IPS-NIHi7 (cell line): ENCODE results near the gene PALMD.

Source experiments
- DNase-seq: peaks from one replicate; pipeline ENCODE4 v3.0.0; 2012; ENCODE audit warnings: mixed read lengths; ENCODE audit errors: extremely low spot score

The PALMD gene

DNA sequence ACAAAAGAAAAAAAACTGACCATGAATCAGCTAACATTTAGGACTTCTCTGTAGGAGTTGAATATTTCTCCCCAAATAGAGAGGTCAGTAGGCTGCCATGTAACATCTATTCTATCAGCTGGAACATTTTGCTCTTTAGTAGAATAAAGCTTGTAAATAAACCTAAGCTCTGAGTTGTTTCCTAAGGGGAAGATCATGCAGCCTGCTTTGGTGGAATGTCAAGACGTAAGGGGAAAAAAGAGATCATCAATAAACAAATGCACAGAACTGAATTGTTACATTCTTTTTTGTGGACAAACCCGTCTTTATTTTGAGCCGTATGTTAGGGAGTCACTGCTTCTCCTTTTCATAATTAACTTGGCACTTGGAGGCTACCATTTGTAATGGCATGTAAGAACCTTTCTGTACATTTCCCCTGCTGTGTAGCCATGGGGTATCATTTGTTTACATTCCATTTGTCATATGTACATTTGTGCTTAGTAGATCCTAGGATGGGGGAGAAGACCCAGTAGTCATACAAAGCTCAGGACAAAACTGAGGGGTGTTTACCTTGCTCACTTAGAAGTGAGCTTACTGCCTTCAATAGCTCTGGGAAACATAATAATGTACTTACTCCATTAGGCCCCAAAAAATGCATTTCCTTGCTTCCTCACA, 10.8 kb upstream of the PALMD start:
- DNase-seq, result no peak

DNA sequence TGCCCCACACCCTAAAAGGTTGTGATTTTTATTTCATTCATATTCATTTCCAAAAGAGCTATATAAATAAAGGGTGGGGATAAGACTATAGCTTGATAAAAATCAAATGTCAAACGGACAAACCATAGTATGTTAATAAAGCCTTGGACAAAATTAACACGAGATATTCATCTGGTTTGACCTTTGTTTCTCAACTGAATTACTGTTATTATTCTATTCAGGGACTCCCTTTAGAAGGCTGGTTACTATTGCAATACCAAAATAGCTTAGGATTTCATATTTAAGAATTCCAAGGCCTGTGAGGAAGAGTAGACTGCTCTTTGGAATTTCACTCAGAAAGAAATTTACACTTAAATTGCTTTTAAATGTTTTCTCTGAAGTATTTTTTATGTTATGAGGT, 10.2 kb upstream of the PALMD start:
- DNase-seq, result no peak

DNA sequence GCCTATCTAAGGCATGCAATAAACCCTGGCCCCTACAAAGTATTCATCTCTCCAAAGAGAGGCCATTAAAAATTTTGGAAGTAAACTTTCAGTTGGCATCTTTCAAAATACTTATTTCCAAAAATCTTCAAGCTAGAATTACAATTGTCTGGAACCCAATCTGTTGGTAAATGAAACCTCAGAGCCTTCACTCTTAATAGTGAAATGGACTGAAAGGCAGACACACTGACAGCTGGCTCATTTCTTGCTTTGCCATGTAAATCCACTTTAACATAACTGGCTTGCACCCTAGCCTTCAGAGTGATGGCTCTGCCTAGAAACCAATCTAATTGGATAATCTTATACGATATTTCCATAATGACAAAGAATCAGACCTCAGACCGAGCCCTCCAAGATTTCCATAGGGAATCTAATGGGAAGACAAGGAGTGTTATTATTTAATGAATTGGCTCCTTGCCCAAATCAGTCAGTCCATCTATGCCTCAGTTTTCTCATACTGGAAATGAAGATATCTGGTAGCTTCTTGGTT, 9.2 kb upstream of the PALMD start:
- no peak for DNase-seq

DNA sequence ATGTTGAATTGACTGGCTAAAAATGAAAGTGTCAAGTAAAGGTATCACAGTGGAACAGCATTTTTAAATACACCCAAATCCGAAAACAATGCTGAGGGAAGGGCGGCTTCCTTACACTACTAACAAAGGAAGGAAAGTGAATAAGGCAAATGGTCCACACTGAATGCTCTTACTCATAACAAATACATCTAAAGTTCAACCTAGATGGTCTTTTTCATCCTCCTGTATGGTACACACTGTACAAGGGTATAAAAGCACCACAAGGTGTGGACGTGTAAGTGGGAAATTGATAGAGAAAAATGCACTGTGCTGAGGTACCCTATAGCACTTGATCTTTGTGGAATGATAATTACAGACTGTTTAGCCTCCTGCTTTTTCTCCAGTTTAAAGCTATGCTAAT, 7.1 kb upstream of the PALMD start:
- DNase-seq, result no peak

DNA sequence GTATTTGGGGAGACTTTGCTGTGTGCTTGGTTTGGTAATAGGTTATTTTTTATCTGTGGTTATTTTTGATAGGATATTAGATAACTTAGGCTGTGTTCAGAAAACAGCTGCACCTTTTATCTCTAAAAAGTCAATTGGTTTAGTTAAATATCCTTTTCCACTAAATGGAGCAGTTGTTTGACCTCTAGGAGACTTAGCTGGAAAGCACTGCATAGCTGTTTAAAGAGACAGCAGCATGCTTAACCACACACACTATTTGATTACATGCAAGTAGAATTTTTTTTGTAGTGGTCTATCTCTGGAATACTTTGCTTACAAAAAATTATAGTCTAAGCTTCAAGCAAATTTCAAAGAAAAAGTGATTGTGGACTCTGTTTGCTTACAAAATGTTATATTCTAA, 6.5 kb upstream of the PALMD start:
- no peak for DNase-seq

DNA sequence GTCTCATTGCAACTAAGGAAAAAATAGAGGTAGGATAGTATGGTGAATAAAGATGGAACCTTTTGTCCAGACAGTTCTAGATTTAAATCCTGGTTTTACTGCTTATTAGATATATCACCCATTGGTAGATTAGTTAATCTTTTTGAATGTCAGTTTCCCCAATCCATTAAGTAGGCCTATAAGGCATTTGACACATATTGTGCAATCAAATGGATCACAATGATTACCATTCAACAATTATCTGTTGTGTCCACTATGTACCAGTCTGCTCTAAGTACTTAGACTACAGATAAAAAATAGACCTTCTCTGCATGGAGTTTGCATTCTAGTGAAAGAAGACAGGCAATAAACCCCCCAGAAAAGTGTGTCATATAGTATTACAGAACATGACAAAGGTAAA, 6.0 kb upstream of the PALMD start:
- DNase-seq, result no peak

DNA sequence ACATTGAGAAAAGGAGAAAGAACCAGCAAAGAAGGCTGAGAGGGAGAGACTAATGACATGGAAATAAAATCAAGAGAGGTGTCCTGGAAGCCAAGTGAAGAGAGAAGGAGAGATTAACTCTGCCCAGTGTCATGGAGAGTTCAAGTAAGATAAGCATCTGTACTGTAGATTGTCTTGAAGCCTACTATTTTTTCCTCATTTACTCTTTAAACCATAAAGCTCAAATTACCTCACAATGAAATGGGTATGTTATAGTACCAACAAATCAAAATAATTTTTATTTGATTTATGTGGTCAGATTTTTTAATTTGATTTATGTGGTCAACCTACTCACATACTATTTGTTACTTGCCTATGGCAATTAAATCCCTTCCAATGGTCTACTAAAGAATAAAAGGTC, 5.2 kb upstream of the PALMD start:
- DNase-seq, result no peak

DNA sequence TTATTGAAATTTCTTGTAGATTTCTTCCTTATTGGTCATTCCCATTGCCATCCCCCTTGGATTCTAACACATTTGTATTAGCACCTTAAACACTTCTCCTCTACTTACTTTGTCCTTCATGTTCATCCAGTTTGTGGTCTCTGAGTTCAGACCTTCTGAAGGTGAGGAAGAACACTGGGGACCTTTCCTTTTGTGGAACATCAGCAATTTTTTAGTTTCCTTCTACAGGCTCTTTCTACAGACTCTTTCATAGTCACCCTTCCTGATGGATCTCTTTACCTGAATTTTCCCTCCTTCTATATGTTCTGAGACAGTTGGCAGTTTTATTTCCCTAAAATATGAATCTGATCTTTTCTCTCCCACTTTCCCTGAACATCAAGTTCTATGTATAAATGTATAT, 4.4 kb upstream of the PALMD start:
- no peak for DNase-seq

DNA sequence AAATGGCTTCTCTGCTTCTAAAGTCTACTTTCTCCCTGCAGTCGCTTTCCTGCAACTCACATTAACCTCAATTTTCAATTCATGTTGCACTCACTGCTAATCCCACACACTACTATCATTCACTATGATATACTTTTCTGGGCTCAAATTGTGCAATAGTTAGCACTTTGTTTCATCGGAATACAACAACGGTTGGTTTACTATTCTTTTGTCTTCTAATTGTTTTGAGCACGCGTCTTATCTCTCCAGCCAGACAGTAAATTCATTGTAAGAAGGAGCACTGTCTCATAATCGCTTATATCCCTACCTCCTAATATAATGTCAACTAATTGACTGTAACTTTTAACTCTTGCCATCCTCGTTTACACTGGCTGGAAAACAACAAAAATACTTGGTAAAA, 3.9 kb upstream of the PALMD start:
- DNase-seq, result no peak

DNA sequence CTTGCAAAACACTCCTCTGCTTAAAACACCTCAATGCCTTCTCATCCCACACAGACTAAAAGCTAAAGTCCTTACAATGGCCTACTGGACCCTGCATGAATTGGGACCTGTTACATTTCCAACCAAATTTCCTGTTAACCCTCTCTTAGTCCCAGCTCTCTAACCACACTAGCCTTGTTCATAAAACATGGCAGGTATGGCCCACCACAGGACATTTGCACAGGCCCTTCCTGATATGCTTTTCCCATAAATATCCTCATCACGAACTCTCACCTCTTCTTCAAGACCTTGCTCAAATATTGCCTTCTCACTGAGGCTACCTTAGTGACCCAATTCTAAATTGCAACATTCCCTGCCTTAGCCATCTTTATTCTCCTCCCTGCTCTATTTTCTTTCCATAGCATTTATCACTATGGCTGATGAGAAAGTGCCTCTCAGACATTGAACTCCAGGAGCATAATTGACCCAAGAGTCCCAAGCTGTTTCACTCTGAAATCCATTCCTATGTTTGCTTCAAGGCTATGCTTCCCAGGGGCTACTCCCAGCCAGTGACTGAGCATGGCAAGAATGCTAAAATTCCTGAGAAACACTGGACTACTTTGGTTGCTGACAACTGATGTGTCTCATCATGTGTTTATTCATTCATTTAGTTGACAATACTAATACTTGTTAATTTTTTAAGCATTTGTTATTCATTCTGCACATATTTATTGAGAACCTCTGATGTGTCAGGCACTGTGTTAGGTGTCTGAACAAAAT, 2.7 kb upstream of the PALMD start:
- DNase-seq, result no peak

DNA sequence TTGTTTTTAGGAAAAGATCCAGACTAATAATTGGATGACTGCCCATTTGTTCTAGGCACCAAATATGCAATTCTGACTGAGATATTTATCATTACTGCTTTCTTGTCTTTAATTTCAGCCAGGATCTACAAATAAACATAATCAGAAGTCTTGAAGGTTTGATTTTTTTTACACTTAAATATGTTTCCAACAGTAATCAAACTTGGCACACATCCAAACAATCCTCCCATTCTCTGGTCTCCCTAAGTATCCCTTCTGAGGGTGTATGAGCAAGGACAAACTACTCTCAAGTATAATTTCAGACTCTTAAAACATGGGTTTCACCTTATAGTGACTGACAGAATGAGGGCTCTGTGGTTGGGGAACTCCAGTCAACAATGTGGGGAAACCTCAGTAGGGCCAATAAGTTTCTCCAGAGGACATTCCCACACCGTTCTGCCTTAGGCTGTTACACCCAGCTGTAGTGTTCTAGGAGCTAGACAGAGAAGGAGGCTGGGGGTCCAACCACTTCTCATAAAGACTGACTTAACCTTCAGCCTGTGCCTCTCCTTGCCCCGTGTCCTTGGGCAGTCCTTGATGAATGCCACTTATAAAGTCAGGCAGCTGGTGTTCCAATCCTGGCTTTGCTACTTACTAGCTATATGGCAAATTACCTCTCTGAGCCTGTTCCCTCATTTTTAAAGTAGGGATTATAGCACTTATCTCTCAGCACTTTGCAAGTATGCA, 1.5 kb upstream of the PALMD start:
- no peak for DNase-seq

DNA sequence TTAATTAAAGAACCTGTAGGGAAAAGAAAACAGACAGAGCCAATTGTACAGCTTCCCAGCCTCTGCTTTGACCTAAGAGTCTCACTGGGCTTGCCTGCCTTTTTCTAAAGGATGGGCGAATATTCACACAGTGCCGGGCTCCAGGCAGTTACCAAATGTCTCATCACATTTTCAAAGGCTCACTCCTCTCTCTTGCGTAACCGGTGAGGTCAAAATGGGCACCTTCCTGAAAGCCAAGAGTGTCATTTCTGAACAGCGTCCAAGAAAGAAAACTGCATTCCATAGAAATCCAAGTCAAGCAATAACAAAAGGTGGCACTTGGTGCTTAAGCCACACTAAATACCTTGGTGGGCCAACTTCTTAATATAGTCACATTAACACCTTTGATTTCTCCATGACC, 710 bp upstream of the PALMD start:
- no peak for DNase-seq

DNA sequence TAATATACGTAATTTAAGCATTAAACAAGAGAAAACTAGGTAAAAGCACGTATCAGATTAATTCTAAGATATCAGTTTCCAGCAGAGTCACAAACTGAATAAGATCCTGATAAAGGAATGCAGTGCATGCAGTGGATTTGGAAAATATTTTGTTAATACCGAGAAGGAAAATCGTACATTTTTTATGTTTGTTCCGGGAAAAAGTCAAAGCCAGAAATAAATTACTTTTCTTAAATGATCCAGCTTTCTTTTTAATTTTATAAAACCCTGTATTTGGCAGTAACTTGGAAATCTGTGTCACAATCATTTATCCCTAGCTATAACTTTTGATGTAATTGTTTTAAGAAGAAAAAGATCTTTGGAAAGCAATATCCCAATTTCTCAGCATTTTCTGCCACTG, 955 bp downstream of the PALMD start:
- no peak for DNase-seq

DNA sequence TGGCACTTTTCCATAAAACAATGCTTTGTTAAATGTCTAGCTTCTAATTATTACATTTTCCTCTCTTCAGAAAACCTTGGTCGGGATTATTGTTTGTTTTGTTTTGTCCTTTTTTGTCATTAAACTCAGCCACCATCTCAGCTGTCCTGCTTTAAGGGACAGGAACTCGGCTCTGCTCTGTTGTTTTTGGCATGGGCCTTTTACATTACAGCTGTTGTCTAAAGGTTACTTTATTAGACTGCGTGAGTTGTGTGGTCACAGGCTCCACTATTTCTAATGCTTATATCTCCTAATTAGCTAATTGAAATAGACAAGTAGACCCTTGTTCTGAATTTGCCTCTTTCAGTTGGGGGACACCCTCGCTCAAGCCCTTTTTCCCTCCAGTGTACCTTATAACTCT, 1.6 kb downstream of the PALMD start:
- no peak for DNase-seq

DNA sequence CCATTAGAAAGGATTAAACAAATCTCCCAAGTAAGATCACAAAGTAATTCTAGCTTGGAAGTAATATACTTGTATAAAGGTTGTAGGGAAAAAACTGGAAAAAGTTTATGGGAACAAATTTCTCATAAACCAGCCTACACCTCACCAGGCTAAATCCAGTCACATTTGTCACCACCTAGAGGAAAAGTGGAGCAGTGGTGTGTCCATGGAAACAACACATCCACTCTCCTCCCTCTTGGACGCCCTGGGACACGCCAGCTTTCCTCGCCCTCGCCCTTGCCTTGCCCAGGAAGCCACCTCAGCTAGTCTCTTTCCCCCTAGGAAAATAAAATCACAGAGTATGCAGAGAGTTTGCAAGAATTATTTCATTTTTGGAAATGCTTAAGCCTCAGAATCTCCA, 2.2 kb downstream of the PALMD start:
- DNase-seq, result peak; percentile 45

DNA sequence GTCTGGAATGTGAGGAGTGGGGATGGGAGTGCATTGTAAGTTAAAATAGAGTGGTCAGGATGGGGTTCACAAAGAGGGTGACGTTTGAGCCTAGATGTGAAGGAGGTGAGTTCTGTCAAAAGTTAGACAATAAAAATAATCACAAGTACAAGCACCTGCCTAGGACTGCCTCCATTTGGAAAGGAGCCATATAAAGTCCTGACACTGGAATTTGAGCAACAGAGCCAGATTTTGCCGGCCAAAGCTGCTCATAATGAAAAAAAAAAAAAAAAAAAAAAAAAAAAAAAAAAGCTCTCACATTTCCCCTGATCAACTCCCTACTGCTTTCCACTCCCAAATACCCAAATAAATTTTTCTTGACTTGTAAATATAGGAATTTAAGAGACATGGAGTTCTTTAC, 4.1 kb downstream of the PALMD start:
- DNase-seq, result no peak

DNA sequence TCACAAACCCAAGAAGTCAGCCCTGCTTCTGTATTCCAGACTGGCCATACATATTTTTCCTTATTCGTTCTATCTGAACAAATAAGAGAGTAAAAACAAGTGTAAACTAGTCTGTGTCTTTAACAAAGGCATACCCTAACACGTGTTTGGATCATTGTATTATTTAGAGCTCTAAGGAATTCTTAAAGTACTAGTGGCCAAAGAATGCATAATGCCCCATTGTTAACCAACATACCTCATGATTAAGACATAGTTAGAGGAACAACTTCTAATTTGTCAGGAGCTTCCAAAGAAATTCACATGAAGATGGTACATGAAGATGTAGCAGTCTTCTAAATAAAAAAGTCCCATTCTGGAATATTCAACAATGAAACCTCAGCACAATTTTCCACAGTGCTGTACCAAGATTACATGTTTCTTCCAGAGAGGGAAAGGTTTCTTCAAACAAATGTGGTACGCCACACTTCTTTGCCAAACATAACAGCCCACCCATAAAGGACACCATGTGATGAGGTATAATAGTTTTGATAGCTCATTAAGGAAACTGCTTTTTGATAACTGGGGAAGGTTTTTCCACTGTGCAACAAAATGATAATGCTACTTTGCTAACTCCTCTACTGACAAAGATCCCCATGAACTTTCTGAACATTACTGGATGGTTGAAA, 5.0 kb downstream of the PALMD start:
- DNase-seq, result no peak

DNA sequence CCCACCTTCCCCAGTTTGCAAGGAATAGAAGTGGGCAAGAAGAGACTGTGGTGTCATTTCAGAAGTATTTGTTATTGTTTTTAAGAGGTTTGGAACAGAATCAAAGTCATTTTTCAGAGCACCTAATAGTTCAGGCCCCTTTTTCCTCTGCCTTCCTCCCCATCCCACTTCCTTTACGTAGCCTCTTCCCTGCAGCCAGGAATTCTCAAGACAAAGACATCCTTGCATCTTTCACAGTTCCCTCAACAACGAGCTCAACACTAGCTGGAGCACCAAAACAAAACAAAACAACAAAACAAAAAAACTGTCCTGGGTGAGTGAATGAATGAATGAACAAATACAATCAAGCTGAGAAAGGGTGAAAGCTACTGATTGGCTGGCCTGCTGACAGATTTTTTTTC, 7.0 kb downstream of the PALMD start:
- no peak for DNase-seq

DNA sequence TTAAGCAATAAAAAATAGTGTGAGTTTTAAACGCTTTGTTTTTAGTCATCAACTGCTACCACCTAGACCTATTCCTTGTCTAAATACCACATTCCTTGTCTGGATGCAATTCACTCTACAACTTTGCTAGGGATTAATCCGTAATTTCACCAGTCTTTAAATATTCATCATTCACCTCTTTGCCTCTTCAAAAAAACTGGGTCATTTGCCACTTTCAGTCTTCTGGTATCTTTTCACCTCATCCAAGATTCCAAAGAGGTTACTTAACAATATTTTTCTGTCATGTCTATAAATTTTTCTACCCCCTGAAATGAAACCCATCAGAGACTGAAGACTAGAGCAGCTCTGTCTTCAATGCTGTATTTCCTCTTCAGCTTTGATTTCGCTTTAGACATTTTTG, 9.5 kb downstream of the PALMD start:
- DNase-seq, result no peak

DNA sequence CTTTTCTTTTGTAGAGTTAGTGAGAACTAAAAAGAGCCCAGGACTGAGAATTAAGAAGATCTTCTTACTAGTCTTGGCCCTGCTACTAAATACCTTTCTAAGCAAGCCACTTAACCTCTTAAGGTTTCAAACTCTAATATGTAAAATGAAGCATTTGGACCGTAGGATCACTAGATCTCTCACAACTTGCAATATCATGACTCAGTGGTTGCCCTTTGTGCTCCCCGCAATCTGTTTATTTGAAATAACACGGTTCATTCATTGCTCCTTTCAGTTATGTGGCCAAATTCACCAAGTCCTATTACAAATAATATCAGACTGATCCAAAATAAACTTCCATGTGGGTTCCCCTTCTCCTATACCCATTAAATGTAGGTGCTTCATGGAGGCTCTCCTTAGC, 10.8 kb downstream of the PALMD start:
- no peak for DNase-seq

DNA sequence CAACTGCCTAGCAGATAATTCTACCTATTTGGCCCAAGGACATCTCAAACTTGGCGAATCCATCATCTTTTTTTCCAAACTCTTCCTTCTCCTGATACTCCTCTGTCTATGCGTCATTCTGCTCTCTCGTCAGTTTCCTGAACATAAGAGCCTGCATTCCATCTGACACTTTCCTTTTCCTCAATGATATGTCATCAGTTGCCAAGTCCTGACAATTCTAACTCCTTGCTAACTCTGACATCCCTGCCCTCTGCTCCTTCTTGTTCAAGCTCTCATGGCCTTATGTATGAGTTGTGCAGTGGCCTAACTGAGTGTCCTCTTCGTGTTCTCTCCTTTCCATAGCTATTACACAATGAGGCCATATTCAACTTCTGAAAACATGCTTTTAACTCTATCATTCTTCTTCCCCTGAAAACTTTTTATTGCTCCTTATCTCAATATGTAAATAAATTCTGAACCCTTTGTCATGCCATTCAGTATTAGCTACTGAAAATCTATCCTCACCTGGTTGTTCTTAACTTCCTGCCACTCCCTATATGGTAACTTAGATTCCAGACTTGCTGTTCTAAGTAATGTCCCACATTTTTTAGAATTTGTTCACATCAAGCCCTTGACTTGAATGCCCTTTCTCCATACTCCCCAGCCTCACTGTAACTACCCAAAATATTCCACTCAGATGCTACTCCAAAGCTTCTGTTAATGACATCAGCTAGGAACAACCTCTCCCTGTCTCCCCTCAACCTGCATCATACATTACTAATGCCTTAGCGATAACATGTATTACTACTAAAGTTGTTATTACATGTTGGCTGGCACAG, 11.5 kb downstream of the PALMD start:
- DNase-seq, result no peak

DNA sequence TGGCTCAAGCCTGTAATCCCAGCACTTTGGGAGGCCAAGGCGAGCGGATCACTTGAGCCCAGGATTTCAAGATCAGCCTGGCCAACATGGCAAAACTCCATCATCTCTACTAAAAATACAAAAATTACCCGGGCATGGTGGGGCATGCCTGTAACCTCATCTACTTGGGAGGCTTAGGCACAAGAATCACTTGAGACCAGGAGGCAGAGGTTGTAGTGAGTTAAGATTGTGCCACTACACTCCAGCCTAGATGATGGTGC, 12.0 kb downstream of the PALMD start:
- no peak for DNase-seq
